Measurements from ENCODE around the gene HHLA2. TPM values are rescaled to one million over a fixed set of nuclear protein-coding genes. Genes with fewer than 3 reads are reported as not detected.

The HHLA2 gene
- total RNA-seq, 2 experiments from 2014 or later: 5.2 to 9.4 TPM

DNA sequence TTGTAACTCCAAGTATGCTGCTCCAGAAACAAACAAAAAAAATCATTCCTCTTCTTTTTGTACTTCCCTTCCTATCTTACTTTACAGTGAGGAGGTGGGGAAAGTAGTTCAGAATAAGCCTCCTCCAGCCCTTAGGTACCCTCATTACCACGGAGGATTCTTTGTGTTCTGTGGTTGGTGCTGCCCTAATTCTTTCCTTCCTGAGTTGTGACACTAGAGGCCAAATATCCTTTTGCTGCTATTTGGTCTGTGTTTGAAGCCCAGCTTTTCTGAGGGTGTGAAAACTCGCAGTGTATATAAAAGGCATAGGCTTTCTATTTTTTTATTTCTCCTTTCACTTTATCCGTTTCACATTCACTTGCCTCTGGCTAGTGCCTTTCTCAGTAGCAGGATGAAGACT lies 98.2 kb downstream of the HHLA2 start:
- CTCF ChIA-PET: no interaction called here
- Mint-ChIP-seq H3K9me3 (ENCODE audit: low read depth) (peaks cover under 1% of the 10 kb centered on the region), H3K4me3 (no peak overlapping the region), H3K4me1 (peaks cover 7% of the 10 kb centered on the region), H3K36me3 (peaks cover 9% of the 10 kb centered on the region), H3K27me3 (peaks cover 11% of the 10 kb centered on the region), H3K27ac (no peak overlapping the region)
- DNase-seq (no peak), ATAC-seq (no peak)

DNA sequence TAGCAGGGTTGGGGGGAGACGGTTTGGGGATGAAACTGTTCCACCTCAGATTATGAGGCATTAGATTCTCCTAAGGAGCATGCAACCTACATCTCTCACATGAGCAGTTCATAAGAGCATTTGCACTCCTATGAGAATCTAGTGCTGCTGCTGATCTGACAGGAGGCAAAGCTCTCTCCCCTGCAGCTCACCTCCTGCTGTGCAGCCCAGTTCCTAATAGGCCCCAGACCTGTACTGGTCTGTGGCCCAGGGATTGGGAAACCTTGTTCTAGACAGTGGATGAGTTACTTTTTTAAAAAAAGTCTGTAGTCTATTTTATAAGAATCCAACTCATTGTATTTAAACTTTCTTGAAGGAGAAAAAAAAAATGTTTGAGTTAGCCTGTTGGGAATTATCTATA lies 100.0 kb downstream of the HHLA2 start:
- peaks cover 8% of the 10 kb centered on the region for H3K27me3 Mint-ChIP-seq
- H3K36me3 Mint-ChIP-seq: peaks cover 14% of the 10 kb centered on the region
- no peak overlapping the region for H3K27ac Mint-ChIP-seq
- H3K4me1 Mint-ChIP-seq: peaks cover 7% of the 10 kb centered on the region
- ATAC-seq (no peak), DNase-seq (no peak)
- H3K9me3 Mint-ChIP-seq (ENCODE audit: low read depth): peaks cover 3% of the 10 kb centered on the region
- CTCF ChIA-PET: no interaction called here
- H3K4me3 Mint-ChIP-seq: no peak overlapping the region

DNA sequence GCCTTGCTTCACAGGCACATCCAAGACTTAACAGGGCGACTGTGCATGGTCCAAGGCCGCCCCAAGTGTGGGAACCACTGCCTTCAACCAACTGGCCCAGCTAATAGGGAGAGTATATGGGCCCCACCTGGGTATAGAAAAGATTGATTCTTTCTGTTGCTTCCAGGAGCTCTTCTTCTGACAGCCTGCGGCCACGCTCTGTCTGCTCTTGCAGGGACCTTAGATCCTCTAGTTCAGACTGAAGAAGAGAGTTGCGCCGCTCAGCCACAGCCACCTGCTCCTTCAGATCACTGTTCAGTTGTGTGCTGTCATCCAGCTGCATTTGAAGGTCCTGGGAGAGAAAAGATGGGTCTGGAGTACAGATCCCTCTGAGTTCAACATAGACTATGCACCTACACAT lies 102.2 kb downstream of the HHLA2 start:
- CTCF ChIA-PET: no interaction called here
- H3K27ac Mint-ChIP-seq: no peak overlapping the region

GRCh38 chr3:108401836-108402235 lies 105.5 kb downstream of the HHLA2 start:
- Mint-ChIP-seq H3K9me3 (ENCODE audit: low read depth) (peaks cover 3% of the 10 kb centered on the region), H3K4me1 (peaks cover 9% of the 10 kb centered on the region), H3K27ac (no peak overlapping the region), H3K4me3 (no peak overlapping the region), H3K27me3 (no peaks in the 10 kb centered on the region), H3K36me3 (peaks cover 8% of the 10 kb centered on the region)
- DNase-seq: no peak
- ATAC-seq: no peak
- CTCF ChIA-PET: interaction anchor here (1.4 to 1.6 kb wide), 2 partner anchors 9 to 248 kb away, joined by 4 to 5 read pairs; no protein-coding TSS in a partner anchor

More for the DNA sequence above, 102.2 kb downstream of the HHLA2 start:
- H3K27me3 Mint-ChIP-seq: no peaks in the 10 kb centered on the region
- no peak for ATAC-seq
- peaks cover 3% of the 10 kb centered on the region for H3K9me3 Mint-ChIP-seq (ENCODE audit: low read depth)
- H3K4me3 Mint-ChIP-seq: no peak overlapping the region
- no peak for DNase-seq
- peaks cover 7% of the 10 kb centered on the region for H3K4me1 Mint-ChIP-seq
- peaks cover 8% of the 10 kb centered on the region for H3K36me3 Mint-ChIP-seq

DNA sequence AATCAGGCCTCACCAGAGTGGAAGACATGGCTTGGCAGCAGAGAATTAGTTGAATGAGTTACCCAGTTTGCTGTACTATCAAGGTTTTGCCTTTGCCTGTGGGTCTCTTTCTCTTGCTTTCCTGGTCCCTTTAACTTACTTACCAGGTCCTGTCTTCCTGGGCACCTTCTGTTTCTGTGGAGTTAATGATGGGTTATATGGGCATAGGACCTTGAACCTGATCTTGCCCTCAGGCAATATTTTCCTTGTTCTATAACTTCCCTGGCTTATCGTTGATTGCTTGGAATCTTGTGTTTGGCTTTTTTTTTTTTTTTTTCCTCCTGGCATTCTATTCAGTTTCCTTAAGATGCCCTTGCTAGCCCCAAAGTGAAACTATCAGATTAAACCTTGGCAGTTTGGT lies 106.8 kb downstream of the HHLA2 start:
- CTCF ChIA-PET: interaction anchor here (0.7 kb wide), 1 partner anchor 182 kb away, joined by 3 read pairs; no protein-coding TSS in a partner anchor
- peaks cover 3% of the 10 kb centered on the region for H3K9me3 Mint-ChIP-seq (ENCODE audit: low read depth)
- DNase-seq (no peak), ATAC-seq (no peak)
- H3K4me1 Mint-ChIP-seq: peaks cover 10% of the 10 kb centered on the region
- no peaks in the 10 kb centered on the region for H3K27me3 Mint-ChIP-seq
- H3K4me3 Mint-ChIP-seq: no peak overlapping the region
- H3K36me3 Mint-ChIP-seq: peaks cover 7% of the 10 kb centered on the region
- H3K27ac Mint-ChIP-seq: no peak overlapping the region

DNA sequence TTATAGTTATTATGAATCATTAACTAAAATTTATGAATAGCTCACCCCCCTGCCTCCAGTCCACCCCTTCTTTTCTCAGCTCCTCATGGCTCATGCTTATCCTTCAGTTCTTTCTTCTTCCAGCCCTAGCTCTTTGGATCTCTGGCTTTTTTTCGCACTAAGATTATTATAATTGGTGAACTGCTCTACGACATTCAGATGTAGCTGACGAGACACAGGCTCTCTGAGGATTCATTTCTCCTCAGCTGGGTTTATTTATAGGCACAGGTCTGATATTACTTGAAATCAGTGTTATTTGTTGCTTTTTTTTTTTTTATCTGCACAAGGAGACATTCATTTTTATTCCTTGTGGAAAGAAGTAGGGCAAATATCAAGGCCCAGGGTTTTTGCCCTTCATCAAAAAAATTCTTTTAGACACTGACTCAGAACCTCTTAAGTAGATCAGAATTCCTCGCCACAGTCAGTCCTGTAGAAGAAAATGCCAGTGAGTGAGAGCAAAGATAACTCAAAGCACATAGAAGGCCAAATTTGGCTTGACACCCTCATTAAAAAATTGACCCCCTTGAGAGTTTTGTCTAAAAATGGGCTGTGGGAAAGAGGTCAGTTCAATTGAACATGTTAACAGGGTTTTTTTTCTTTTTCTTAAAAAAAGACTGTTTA lies 107.5 kb downstream of the HHLA2 start:
- no peak overlapping the region for H3K27ac Mint-ChIP-seq
- no peak for ATAC-seq
- CTCF ChIA-PET: interaction anchor here (0.7 to 4.0 kb wide), 5 partner anchors 15 to 461 kb away, joined by 3 to 35 read pairs (median 6); no protein-coding TSS in a partner anchor
- H3K4me3 Mint-ChIP-seq: no peak overlapping the region
- no peak for DNase-seq
- H3K36me3 Mint-ChIP-seq: peaks cover 7% of the 10 kb centered on the region
- H3K4me1 Mint-ChIP-seq: peaks cover 10% of the 10 kb centered on the region
- H3K9me3 Mint-ChIP-seq (ENCODE audit: low read depth): peaks cover 3% of the 10 kb centered on the region
- H3K27me3 Mint-ChIP-seq: no peaks in the 10 kb centered on the region

DNA sequence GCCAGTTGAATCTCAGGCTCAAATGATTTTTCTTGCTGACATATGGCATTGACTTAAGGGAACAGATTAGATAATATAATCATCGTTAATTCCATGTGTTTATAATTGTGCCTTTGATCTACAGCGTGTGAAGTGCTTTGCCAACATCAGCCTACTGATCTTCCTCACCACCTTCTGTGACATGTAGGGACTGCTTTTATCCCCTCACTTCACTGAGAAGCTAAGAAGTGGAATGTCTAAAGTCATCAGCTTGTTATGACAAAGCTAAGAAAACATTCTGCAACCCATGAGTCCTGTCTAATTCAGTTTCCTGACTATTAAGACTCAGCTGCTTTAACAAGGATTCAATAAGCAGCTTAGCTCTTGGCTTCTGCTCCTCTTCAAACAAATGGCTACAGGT lies 108.0 kb downstream of the HHLA2 start:
- CTCF ChIA-PET: interaction anchor here (1.0 to 4.0 kb wide), 6 partner anchors 16 to 476 kb away, joined by 3 to 35 read pairs (median 5); no protein-coding TSS in a partner anchor
- Mint-ChIP-seq H3K9me3 (ENCODE audit: low read depth) (peaks cover 3% of the 10 kb centered on the region), H3K27me3 (no peaks in the 10 kb centered on the region), H3K27ac (no peak overlapping the region), H3K4me1 (peaks cover 10% of the 10 kb centered on the region), H3K36me3 (peaks cover 7% of the 10 kb centered on the region), H3K4me3 (no peak overlapping the region)
- no peak for ATAC-seq
- no peak for DNase-seq

- peaks cover 10% of the 10 kb centered on the region for H3K4me1 Mint-ChIP-seq
- H3K36me3 Mint-ChIP-seq: no peaks in the 10 kb centered on the region
- H3K4me3 Mint-ChIP-seq: no peak overlapping the region
- DNase-seq: no peak
- H3K9me3 Mint-ChIP-seq (ENCODE audit: low read depth): no peaks in the 10 kb centered on the region
- H3K27me3 Mint-ChIP-seq: no peaks in the 10 kb centered on the region
- H3K27ac Mint-ChIP-seq: no peak overlapping the region
- CTCF ChIA-PET: interaction anchor here (0.8 to 4.0 kb wide), 14 partner anchors 13 to 464 kb away, joined by 3 to 35 read pairs (median 4); no protein-coding TSS in a partner anchor
- ATAC-seq: peak; percentile 31
These were observed 109.8 kb downstream of the HHLA2 start for GRCh38 chr3:108406063-108406660.

DNA sequence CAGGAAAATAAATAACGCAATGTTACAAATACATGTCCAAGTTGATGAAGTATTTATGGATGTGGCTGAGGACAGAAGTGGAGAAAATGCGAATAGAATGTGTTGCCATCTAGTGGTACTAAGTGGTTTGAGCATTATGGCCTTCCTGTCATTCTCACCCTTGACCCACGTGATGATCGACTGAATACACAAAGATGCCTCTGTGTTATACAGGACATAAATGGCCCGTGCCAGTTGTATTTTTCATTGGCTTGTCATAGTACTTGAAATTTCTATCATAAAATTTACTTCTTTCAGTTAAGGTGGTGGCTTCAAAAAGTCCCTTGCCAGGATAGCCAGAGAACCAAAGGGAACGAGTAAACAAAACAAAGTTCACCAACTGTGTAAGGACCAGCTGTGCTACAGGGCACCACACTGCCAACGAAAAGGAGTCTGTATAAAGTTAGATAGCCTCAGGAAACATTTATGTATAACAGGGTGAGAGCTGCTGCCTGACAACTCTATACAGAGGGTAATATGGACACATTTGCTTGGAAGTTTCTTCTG lies 110.4 kb downstream of the HHLA2 start:
- H3K9me3 Mint-ChIP-seq (ENCODE audit: low read depth): no peaks in the 10 kb centered on the region
- H3K4me1 Mint-ChIP-seq: peaks cover 10% of the 10 kb centered on the region
- H3K27me3 Mint-ChIP-seq: no peaks in the 10 kb centered on the region
- CTCF ChIA-PET: interaction anchor here (0.7 to 4.0 kb wide), 10 partner anchors 13 to 280 kb away, joined by 3 to 35 read pairs (median 4); no protein-coding TSS in a partner anchor
- ATAC-seq: peak; percentile 96
- no peaks in the 10 kb centered on the region for H3K36me3 Mint-ChIP-seq
- no peak overlapping the region for H3K27ac Mint-ChIP-seq
- H3K4me3 Mint-ChIP-seq: no peak overlapping the region
- peak; percentile 50 for DNase-seq

- DNase-seq (no peak), ATAC-seq (no peak)
- Mint-ChIP-seq H3K9me3 (ENCODE audit: low read depth) (no peaks in the 10 kb centered on the region), H3K27ac (no peak overlapping the region), H3K27me3 (peaks cover 1% of the 10 kb centered on the region), H3K36me3 (no peaks in the 10 kb centered on the region), H3K4me1 (peaks cover 10% of the 10 kb centered on the region), H3K4me3 (no peak overlapping the region)
- CTCF ChIA-PET: interaction anchor here (1.1 to 4.0 kb wide), 5 partner anchors 19 to 255 kb away, joined by 3 to 35 read pairs (median 4); no protein-coding TSS in a partner anchor
These were observed 111.5 kb downstream of the HHLA2 start for GRCh38 chr3:108407886-108408285.

DNA sequence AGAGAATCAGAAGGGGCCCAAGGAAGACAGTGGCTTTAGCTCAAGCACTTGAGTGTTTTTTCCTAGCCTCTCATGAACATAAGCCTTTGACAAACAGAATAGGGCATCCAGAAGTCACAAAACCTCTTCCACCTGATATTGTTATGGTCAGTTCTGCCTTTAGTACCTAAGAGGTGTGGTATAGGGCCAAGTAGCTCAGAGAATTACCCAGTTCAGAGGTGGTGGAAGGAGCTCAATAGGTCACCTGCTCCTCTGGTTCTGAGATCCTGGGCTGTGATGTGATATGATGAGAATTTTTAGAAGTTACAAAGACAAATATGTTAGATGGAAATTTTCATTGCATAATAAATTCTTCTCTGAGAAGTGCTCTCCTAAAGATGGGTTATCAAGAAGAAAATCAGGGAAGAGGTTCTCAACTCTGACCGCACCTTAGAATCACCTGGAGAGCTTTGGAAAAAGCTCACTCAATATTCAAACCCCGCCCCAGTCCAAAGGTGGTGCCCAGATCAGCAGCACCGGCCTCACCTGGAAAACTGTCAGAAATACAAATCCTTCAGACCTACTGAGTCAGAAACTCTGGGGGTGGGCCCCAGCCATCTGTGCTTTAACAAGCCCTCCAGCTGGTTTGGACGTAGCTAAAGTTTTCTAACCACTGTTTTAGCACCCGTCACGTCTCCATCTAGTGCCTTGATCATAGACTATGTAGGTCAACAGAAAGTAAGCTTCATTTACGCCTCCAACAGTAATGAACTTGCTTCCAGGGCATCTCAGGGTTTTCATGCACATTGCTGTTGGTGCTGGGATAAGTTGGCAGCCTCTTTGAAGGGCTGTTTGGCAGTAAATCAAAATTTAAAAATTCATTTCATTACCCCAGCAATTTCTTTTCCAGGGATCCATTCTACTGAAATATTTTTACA lies 112.8 kb downstream of the HHLA2 start:
- CTCF ChIA-PET: interaction anchor here (1.0 to 1.8 kb wide), 4 partner anchors 10 to 256 kb away, joined by 3 to 7 read pairs (median 4); no protein-coding TSS in a partner anchor

DNA sequence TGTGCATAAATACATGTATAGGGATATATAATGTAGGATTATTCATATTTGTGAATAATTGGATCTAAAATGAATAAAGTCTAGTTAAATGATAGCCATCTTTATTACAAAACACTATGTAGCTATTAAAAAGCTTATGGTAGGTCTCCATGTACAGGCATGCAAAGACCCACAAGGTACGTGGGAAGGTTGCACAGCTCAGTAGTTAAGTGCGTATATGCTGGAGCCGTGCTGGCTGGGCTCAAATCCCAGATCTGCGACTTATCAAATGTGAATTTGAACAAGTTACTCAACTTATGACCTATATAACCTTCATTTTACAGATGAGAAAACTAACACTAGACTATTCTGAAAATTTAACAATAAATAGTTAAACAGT lies 113.4 kb downstream of the HHLA2 start:
- Mint-ChIP-seq H3K27me3 (peaks cover 4% of the 10 kb centered on the region), H3K4me3 (no peak overlapping the region), H3K9me3 (ENCODE audit: low read depth) (no peaks in the 10 kb centered on the region), H3K27ac (no peak overlapping the region), H3K4me1 (peaks cover 10% of the 10 kb centered on the region), H3K36me3 (no peaks in the 10 kb centered on the region)
- DNase-seq: no peak
- CTCF ChIA-PET: interaction anchor here (1.0 to 1.8 kb wide), 4 partner anchors 9 to 256 kb away, joined by 3 to 7 read pairs (median 4); no protein-coding TSS in a partner anchor
- ATAC-seq: no peak

More for the DNA sequence above, 112.8 kb downstream of the HHLA2 start:
- DNase-seq (no peak), ATAC-seq (no peak)
- Mint-ChIP-seq H3K4me3 (no peak overlapping the region), H3K36me3 (no peaks in the 10 kb centered on the region), H3K27ac (no peak overlapping the region), H3K27me3 (peaks cover 4% of the 10 kb centered on the region), H3K9me3 (ENCODE audit: low read depth) (no peaks in the 10 kb centered on the region), H3K4me1 (peaks cover 10% of the 10 kb centered on the region)

Data from activated CD8-positive, alpha-beta memory T cell treated with anti-CD3 and anti-CD28 coated beads, Interleukin-2, amount 10 ng/mL, durations not matched to agents 7 days and 5 days (primary cell).